Non-pigmented ciliary epithelial cell (primary cell): ENCODE measurements around the gene KRT79.
"Not testable (repeated sequence)": the region's sequence is repeated elsewhere in the genome, so short reads cannot be mapped to it uniquely, and the experiment has no call there.

Experiments
- DNase-seq: peaks from one replicate; pipeline ENCODE4 v3.0.0-alpha.2; 2010; ENCODE audit warnings: low read depth

KRT79 gene

DNA sequence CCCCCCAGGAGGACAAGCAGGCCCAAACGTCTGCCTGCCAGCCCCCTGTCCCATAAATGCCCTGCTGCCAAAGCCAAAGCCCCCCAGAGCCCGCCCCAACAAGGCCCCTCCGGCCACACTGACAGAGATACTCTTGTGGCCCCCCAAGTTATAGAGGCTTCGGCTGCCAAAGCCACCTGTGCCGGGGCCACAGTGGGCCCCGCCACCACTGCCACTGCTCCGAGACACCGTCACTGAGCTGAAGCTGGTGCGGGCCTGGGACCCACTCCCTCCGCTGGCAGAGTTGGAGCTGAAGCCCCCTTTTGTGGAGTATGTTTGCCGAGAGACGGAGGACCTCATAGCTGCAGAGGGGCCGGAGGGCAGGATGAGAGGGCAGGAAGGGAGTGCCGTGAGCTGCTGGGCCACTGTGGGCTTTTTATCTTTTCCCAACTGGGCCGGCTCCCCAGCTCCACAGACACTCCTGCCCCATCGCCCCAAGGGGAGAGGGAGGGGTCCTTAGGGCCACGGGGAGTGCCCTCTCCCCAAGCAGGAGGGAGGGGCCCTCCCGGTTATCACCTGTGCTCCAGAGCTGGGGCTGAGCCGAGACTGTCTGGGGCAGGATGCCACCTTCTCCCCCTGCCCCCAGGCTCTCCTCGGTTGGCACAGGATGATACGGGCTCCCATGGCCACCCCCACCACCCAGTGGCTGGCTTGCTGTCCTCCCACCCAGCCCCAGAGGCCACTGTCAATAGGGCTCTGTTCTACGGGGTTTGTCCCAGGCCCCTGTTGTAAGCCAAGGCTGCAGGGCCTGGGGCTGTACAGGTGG lies at the start of gene KRT79:
TSS of gene KRT79 (minus strand) at position 390 of the 805 bp plus-strand sequence. CDS start at position 339, 51 bp downstream.
- no peak for DNase-seq

DNA sequence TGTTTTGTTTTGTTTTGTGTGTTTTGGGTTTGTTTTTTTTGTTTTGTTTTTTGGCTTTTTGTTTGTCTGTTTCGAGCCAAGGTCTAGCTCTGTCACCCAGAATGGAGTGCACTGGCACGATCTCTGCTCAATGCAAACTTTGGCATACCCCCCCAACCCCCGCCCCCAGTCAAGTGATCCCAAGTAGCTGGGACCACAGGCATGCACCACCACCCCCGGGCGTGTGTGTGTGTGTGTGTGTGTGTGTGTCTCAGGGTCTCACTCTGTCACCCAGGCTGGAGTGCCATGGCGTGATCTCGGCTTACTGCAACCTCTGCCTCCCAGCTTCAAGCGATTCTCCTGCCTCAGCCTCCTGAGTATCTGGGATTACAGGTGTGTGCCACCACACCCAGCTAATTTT lies 46.4 kb upstream of the KRT79 start:
- not testable (repeated sequence) for DNase-seq

DNA sequence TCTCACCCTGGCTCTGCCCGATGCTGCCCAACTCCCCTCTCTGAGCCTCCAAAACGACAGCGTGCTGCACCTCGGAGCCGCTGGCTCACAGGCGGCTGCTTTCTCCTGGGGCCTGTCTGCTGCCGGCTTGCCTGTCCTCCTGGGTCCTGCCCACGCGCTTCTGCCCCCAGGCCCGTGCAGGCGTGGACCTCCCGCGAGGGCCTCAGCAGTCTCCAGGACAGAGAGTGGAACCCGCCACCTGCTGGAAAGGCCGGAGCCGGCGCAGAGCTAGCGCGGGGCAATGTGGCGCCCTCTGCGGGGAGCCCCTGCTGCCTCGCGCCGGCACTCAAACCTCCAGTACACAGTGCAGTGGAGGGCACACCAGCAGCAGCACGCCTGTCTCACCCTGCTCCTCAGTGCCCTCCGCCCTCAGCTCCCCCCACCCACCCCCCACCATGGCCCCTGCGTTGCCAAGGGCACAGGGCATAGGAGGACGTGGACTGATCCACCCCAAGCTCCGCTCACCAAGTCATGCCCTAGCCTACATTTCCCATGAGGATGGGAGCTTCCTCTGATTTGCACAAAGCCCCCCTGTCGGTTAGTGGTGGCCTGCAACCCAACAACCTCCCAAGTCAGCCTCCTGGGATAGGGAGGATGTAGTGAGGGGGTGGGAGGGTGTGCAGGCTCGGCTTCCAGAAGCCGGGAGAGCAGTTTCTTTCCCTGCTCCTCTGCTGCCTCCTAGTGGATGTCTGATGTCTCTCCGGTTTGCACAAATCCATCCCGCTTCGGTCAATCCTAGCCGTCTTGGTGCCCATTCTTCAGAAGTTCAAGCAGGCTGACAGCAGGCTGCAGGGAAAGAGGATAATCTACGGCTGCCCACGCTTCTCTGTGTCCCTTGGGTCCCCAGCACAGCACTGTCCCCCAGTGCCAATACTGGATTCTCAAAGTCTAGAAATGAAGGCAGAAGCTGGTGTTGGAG lies 45.6 kb upstream of the KRT79 start:
- no peak for DNase-seq

DNA sequence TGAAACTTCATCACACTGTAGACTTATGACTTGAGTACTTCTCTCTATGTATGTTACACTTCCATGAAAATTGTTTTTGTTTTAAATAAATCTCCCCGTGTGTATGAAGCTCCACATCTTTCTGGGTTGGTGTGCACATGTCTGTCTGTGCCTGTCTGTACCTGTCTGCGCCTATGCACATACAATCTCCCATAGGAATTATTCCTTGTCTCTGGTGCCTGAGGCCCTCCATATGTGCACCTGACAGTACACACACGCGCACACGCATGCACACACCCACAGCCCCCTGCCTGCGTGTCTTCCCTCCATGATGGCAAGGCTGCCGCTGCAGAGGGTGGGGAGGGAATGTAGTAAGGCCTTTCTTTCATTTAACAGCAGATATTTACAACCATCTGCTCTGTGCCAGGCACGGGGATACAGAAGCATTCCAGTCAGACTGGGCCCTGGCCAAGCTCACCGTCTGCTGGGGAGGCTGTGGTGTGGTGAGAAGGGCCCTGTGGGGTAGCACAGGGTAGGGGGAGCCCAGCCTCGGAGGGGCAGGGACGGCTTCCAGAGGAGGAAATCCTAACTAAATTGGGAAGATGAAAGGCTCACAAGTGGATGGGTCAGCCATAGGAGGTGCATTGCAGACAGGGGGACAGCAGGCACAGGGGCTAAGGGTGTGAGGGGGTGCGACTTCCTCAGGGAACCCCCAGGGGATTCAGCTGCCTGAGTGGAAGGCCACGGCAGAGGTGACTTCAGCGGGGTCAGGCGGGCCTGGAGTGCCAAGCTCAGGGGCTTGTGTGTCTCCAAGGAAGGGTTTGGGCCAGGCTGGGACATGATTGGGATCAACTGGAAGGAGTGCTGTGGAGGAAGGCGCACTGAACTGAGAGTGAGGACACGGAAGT lies 44.6 kb upstream of the KRT79 start:
- no peak for DNase-seq

DNA sequence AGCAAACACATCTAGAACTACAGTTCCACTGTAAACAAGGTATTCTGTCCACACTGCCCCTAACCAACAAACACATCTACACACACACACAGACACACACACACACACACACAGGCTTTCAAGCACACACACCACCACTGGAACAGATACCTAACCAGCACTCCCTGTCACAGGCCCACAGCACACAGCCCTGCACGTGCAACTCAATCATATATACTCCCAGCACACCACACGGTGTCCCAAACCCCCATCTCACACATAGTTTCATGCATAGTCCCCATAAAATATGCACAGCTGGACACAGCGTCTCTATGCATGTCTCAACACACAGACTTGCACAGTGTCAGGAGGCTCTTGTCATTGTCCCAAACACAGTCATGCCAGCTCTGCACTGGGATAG lies 43.1 kb upstream of the KRT79 start:
- no peak for DNase-seq

DNA sequence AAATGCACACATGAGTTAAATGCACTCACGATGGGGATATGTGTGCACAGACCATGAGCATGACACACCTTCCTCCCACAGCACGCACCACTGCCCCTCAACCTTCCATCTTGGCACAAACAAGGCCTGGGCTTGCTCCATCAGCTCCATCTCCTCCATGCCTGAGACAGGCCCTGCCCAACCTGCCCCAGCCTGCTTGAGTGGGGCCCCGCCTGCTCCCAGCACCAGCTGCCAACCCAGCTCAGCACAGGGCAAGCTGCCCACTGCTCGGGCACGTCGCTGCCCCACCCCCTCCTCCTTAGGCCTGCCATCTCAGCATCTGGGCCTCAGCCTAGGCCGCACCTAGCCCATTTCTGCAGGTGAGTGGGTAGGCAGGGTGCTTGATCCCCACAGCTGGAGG lies 42.3 kb upstream of the KRT79 start:
- no peak for DNase-seq

DNA sequence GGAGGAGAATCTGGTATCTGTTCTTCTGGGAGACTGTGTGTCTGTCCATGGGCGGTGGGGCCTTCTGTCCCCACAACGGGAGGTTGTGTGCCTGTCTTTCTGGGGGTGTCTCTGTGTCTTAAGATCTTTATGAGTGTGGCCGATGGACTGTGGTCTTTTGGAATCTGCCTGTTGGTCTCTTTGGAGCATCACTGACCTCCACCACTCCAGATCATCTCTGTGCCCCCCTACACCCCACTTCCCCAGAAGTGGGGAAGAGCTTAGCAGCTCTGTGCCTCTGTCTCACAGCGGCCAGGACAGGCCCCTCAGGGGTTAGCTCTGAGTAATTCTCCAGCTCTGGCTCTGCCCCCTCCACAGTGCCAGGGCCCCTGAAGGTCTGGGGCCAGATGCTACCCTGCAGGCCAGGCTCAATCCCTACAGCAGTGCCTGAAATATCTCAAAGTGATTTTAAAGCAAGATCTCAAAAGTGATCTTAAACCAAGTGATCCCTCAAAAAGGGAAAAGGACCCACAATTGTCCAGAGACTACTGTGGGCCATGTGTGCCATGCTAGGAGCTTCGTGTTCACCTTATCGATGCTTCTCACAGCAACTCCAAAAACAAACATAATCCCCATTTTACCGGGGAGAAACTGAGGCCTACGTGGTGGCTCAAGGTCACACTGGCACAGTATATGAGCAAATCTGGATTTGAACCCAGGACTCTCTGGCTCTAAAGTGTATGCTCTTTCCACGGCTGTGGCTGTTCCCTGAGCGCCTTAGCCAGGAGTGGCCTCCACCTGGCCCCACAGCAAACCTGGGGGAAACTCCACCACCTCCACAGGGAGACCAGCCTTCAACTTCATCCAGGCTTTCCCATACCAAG lies 40.7 kb upstream of the KRT79 start:
- no peak for DNase-seq

DNA sequence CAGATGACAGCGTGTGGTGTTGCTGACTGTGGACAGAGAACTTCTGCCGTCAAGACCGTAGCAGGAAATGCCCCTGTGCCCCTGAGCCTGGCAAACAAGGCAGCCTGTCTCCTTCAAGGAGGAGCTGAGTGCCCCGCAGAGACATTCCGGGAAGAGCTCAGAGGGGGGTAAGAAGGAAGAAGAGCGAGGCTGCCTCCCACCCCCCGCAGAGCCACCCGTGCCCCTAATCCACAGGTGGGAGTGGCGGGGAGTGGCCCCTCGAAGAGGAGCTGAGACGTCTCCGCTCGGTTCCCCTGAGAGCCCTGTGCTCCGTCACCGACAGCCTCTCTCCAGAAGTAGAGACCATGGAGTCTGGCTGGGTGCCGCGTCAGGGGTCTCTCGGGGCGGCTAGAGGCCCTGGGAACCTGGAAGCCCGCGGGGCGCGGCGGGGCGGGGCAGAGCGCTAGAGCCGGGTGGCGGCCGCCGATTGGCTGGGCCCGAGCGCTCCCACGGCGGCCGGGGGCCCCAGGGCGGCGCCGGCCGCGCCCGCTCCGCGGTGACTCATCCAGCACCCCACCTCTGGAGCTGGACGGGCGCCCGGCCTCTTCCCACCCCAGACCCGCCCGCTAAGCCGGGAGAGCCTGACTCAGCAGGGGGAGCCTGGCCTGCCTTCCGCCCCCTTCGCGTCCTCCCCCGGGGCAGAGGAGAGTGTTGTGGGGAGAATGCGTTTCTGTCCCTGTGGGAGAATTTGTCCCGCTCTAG lies 39.9 kb upstream of the KRT79 start:
- peak; percentile 67 for DNase-seq

DNA sequence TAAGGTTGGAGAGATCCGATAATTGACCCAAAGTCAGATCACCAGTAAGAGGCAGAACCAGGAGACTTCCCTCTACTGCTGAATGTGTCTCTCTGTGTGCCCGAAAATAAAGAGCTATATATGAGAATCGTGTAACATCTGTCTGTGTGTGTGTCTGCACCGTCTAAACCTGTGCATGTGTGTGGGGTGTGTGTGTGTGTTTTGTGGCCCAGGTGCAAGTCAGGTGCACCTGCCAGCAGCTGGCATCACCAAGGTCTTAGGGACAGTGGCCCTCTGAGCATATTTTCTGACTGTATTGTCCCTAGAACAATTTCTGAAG lies 39.4 kb upstream of the KRT79 start:
- no peak for DNase-seq

DNA sequence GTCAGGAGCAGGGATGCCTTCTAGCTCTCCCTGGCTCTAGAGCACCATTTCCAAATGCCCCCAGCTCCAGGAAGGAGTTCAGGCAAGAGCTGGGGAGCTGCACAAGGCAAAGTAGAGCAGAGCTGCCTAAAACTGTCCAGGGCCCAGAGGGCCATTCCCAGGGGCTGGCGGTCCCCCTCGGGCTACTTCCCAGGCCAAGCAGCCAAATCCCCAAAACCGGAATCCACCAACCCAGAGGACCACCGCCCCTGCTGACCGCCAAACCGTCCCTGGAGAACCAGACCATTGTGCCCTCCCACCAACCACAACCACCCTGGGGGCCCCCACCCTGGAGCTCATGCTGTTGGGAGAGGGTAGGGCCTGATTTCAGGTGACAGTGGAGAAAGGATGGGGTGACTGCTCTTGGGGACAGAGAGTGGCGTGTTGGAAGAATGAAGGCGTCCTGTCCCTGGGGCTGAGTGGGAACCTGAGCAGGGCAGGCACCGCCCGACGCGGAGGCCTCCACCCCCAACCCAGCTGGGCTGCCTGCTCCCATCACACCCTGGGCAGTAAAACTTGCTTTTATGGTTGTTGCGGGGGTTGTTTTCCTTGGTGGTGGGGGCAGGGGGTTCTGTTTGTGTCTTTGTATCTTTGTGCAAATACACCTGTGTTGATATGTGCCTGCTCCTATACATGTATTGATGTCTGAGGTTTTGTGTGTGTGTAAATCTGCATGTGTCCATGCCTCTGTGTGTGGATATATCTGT lies 38.7 kb upstream of the KRT79 start:
- no peak for DNase-seq

DNA sequence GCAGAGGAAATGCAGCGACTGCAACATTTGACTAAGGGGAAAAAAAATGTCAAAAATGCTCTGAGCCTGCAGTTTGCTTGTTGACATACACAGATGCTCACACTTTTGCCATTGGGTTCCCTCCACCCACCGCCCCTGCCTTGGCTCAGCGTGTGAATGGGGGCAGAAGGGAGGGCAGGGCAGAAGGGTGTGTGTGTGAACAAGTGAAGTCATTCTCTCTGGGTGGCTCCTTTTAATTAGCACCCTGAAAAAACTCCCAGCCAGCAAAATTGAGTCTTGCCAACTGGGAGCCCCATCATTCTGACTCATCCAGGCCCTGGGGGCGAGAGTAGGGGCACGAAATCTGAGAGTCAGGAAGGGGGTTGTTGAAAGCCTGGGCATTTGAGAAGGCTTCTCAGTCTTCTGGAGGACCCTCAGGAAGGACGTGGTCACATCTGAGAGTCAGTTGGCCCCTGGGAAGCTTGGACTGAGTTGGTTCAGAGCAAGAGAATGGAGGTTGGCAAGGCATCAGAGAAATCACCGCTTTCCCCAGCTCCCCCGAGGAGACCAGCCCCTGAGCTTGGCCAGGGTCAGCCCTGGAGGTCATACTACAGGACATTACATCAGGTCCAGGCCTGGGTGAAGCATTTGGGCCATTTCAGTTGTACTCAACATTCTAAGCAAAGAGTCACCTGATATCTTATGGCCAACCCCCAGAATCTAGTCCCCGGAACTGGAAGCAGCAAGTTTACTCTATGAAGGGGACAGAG lies 37.4 kb upstream of the KRT79 start:
- no peak for DNase-seq

DNA sequence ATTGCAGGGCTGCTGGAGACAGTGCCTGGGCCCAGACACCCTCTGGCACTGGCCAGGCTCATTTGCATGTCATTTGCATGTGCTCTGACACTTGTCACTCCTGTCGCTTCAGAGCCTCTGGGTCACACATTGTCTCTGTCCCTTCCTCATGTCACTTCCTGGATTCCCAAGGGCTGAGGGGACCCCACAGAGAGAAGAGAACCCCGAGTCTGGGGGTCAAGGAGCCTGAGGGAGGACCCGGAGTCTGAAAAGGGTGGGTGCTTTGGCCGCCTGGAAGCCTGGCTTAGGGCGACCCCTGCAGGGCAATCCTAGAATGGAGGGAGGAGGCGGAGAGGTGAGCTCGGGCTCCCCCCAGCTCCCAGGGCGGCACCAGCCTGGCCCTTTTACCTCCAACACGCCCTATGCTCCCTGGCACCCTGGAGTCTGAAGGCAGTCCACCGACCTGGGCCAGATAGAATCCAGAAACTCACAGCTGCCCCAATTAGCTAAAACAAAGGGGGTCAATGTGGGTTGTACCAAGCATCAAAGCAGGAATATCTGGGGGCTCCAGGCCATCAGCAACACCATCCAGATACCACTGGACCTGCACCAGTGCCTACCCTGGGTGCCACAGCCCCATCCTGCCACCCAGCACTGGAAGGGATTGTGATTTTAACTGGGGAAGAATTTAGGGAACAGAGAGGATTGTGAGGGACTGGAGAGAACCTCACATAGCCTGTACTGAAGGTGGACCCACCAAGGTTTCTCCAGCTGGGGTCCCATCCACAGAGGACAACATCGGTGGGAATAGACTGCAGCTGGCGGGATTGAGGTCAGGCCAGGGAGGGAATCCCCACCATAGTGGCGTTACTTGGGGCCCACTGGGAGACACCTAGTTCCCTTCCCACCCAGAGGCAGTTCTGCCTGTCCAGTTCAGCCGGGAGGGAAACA lies 36.5 kb upstream of the KRT79 start:
- no peak for DNase-seq

DNA sequence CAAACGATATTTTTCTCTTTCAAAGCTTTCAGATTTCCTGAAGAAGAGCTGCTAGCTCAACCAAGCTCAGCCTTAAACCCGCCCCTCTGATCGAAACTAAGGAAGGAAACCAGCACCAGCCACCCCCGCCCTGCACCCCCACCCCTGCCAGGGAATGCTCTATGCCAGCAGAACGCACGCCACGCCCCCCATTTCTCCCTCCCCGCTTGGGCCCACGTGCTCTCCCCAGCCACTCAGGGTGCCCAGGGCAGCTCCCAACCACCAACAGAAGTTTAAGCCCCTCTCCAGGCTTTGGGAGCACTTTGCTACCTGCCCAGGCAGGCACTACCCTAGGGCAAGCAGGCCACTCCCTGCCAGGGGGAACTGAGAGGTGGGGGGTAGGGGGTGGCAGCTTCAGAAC lies 33.5 kb upstream of the KRT79 start:
- no peak for DNase-seq

DNA sequence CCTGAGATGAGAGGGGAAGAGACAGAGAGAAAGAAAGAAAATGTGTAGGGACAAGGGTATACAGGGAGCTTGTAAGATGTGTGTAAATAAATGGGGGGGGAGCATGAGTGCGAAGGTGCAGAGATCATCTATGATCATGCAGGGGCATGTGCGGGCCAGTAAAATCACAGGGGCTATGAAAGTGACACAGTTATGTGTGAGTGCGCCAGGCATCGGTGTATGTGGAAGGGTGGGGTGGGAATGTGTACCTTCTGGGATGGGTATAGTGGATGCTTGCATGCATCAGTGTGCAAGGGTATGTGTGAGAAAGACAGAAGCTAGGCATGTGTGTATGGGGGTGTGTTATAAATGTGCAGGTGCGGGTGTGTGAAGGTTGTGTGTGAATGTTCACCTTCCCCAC lies 33.0 kb upstream of the KRT79 start:
- DNase-seq = no peak

DNA sequence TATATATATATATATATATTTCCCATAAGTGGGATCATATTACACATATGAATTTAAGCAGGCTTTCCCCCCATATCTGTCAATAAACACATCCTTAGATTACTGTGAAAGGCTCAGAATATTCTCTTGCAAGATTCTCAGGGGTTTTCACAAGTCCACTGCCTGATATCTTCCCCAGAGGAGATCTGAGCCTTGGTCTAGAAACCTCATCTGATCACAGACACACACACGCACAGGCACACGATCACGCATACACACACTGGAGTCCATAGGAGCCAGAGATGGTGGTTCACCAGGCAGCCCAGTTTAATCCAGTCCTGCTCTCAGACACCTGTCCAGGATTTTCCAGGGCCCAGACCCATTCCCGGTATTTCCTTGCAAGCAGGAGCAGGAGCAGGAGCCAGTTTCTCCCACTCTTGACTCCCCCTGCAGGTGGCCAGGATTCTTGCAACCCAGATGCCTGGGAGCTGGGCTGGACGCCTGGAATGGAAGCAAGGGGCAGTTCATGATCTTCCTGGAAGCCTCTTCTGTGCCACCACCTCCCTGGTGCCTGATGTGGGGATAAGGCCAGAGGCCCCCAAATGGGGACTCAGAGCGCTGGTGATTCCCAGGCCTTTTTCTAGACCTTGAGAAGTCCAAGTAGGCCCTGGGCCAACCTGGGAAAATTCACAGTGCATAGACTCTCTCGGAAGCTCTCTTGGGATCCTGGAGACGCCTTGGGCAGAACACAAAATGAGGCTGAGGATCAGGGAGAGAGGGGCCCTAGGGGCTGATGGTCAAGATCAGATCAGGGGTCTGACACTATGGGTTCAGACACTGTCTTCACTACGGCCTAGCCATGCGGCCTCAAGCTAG lies 31.2 kb upstream of the KRT79 start:
- peak; percentile 35 for DNase-seq

DNA sequence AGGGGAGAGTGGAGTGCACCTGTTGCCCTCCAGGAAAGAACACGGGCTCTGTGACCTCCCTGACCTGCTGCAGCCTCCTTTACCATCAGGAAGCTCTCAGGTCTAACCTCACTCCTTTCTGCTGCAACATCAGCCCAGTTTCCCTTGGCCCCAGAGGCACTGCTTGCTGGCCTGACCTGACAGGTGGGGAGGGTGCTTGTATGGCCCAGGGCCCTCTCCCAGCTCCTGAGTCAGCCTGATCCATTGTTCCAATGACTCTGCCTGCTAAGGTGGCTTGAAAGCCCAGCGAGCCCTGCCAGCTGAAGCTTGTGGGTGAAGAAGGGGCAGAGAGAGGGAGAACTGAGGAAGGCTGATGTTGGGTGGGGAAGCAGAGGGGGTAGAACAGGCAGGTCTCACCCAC lies 27.9 kb upstream of the KRT79 start:
- DNase-seq = no peak

DNA sequence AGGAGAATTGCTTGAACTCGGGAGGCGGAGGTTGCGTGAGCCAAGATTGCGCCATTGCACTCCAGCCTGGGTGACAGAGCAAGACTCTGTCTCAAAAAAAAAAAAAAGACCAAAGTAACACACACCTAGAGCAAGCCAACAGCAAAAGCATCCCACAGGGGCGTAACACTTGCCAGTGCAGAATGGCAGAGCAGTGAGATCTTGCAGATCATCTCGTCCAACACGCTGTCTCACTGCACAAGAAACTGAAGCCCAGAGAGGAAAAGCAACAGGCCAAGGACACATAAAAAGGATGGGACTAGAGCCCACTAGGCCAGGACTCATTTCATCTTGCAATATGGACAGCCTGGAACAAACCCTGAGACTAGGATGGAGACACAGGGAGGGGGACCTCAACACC lies 27.4 kb upstream of the KRT79 start:
- DNase-seq = no peak
